Lower leg skin (tissue), 3 donors: ENCODE data around the gene ARHGEF2.

ENCODE experiments used
- CTCF ChIP-seq, 3 donors: fragments of 450-650 bp; IDR thresholded peaks; one replicate each; pipeline ENCODE4 v1.5.1; 2016; ENCODE audit warnings: antibody characterized with exemption in 3 of 3, mild to moderate bottlenecking in 3 of 3, moderate library complexity in 2 of 3
- POLR2A ChIP-seq, 2 donors: fragments of 450-650 bp; IDR thresholded peaks; one replicate each; pipeline ENCODE4 v1.6.1; 2016 to 2017; ENCODE audit warnings: antibody characterized with exemption in 2 of 2, mild to moderate bottlenecking in 1 of 2, moderate library complexity in 1 of 2

- no peak for TF ChIP-seq CTCF (IDR thresholded peaks at IDR 0.05)
- TF ChIP-seq POLR2A (IDR thresholded peaks at IDR 0.05), result no peak
Measured at GRCh38 chr1:155942578-155943141, 35.7 kb downstream of the ARHGEF2 start.
